AG09309 (cell line): ENCODE results near the gene SDK2.

Experiments
- DNase-seq: peaks from one replicate; pipeline ENCODE4 v3.0.0-alpha.2; 2010; ENCODE audit warnings: low read depth
- H3K4me3 ChIP-seq: 2 replicates; pipeline ENCODE4 v1.5.1; 2011; ENCODE audit warnings: mild to moderate bottlenecking, low read depth, low read length, moderate library complexity; ENCODE audit not compliant: control insufficient read depth
- CTCF ChIP-seq: IDR thresholded peaks from 2 replicates; pipeline ENCODE4 v1.5.1; 2011; ENCODE audit warnings: mild to moderate bottlenecking, low read depth, low read length, inconsistent platforms; ENCODE audit not compliant: insufficient read depth, control insufficient read depth; ENCODE audit errors: missing control alignments

Gene SDK2

GRCh38 chr17:73534209-73534909 is 109.9 kb downstream of the SDK2 start:
- TF ChIP-seq CTCF: no peak
- H3K4me3 ChIP-seq: no peak overlapping the region
- DNase-seq: no peak

- no peak overlapping the region for H3K4me3 ChIP-seq
- no peak for DNase-seq
- TF ChIP-seq CTCF: no peak
Measured at GRCh38 chr17:73533781-73534180, 110.5 kb downstream of the SDK2 start.

GRCh38 chr17:73533127-73533526 is 111.1 kb downstream of the SDK2 start:
- TF ChIP-seq CTCF: no peak
- DNase-seq: no peak

GRCh38 chr17:73532421-73532901 is 111.8 kb downstream of the SDK2 start:
- no peak overlapping the region for H3K4me3 ChIP-seq
- TF ChIP-seq CTCF: no peak
- no peak for DNase-seq

More at GRCh38 chr17:73533127-73533526, 111.1 kb downstream of the SDK2 start:
- no peak overlapping the region for H3K4me3 ChIP-seq

GRCh38 chr17:73531158-73531557 is 113.1 kb downstream of the SDK2 start:
- DNase-seq: no peak
- no peak overlapping the region for H3K4me3 ChIP-seq
- TF ChIP-seq CTCF: no peak

GRCh38 chr17:73528679-73529078 is 115.6 kb downstream of the SDK2 start:
- no peak for DNase-seq
- no peak overlapping the region for H3K4me3 ChIP-seq
- no peak for TF ChIP-seq CTCF
